VCaP (cell line): ENCODE data around the gene TCTN1.

Experiments
- H3K27ac ChIP-seq: fragments of 450-650 bp; 2 replicates; pipeline ENCODE4 v1.5.1; 2017
- TF ChIP-seq, protein P1 (sequence below): fragments of 450-650 bp; conservative IDR thresholded peaks from 2 replicates; pipeline ENCODE4 v1.5.1; 2017; ENCODE audit warnings: mild to moderate bottlenecking, moderate library complexity

TCTN1 gene

GRCh38 chr12:110689281-110690126 lies 75.6 kb downstream of the TCTN1 start:
- no peak overlapping the region for H3K27ac ChIP-seq
- TF ChIP-seq, protein P1, sequence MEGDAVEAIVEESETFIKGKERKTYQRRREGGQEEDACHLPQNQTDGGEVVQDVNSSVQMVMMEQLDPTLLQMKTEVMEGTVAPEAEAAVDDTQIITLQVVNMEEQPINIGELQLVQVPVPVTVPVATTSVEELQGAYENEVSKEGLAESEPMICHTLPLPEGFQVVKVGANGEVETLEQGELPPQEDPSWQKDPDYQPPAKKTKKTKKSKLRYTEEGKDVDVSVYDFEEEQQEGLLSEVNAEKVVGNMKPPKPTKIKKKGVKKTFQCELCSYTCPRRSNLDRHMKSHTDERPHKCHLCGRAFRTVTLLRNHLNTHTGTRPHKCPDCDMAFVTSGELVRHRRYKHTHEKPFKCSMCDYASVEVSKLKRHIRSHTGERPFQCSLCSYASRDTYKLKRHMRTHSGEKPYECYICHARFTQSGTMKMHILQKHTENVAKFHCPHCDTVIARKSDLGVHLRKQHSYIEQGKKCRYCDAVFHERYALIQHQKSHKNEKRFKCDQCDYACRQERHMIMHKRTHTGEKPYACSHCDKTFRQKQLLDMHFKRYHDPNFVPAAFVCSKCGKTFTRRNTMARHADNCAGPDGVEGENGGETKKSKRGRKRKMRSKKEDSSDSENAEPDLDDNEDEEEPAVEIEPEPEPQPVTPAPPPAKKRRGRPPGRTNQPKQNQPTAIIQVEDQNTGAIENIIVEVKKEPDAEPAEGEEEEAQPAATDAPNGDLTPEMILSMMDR: no peak

- TF ChIP-seq, protein P1: no peak
- no peak overlapping the region for H3K27ac ChIP-seq
Observed at GRCh38 chr12:110690127-110690430, 76.2 kb downstream of the TCTN1 start.

DNA sequence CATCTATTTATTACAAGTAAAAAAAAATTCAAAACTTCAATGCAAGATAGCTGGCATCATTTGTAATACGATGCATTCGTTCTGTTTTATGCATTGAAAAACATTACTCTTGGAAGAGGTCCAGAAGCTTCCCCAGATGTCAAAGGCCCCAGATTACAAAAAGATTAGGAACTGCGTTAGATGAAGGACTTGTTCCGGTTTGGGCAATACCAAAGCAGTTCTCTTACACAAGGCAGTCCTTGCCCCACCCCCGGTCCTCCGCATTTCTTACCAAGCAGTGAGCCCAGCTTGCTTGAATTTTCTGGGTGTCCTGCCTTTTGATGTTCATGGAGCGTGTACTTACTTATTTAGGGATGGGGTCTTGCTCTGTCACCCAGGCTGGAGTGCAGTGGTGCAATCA lies 79.8 kb downstream of the TCTN1 start:
- TF ChIP-seq, protein P1: no peak
- H3K27ac ChIP-seq: no peak overlapping the region

- TF ChIP-seq, protein P1: no peak
Observed at GRCh38 chr12:110694330-110694901, 80.5 kb downstream of the TCTN1 start.

GRCh38 chr12:110696283-110696682 lies 82.4 kb downstream of the TCTN1 start:
- TF ChIP-seq, protein P1: no peak
- no peak overlapping the region for H3K27ac ChIP-seq

More at GRCh38 chr12:110694330-110694901, 80.5 kb downstream of the TCTN1 start:
- no peak overlapping the region for H3K27ac ChIP-seq

- TF ChIP-seq, protein P1: no peak
- H3K27ac ChIP-seq: no peak overlapping the region
Observed at GRCh38 chr12:110697236-110697635, 83.3 kb downstream of the TCTN1 start.

GRCh38 chr12:110698171-110698902 lies 84.4 kb downstream of the TCTN1 start:
- TF ChIP-seq, protein P1: peak; percentile 86
- H3K27ac ChIP-seq: no peak overlapping the region
